Loucy (cell line): ENCODE measurements around the gene CACNA2D3.

Experiments used
- H2AFZ ChIP-seq: fragments of 200-600 bp; sonication (generic); 2 replicates; pipeline ENCODE4 v1.6.0; 2016; ENCODE audit warnings: antibody characterized with exemption, mild to moderate bottlenecking, low read length, moderate library complexity
- H3F3A ChIP-seq: fragments of 200-600 bp; 2 replicates; pipeline ENCODE4 v1.6.0; 2016; ENCODE audit warnings: antibody characterized with exemption, low read depth, mild to moderate bottlenecking
- H3K27me3 ChIP-seq: fragments of 200-600 bp; sonication (generic); 2 replicates; pipeline ENCODE4 v1.6.1; 2014; ENCODE audit warnings: low read length, mild to moderate bottlenecking; ENCODE audit not compliant: insufficient read depth, poor library complexity, severe bottlenecking
- H3K36me3 ChIP-seq: fragments of 200-600 bp; sonication (generic); 2 replicates; pipeline ENCODE4 v1.6.1; 2016; ENCODE audit warnings: low read length; ENCODE audit not compliant: insufficient read depth
- H3K4me1 ChIP-seq: fragments of 200-600 bp; sonication (generic); 2 replicates; pipeline ENCODE4 v1.5.1; 2014; ENCODE audit warnings: low read length, mild to moderate bottlenecking; ENCODE audit not compliant: insufficient read depth, poor library complexity, severe bottlenecking
- H3K4me2 ChIP-seq: fragments of 200-600 bp; sonication (generic); 2 replicates; pipeline ENCODE4 v1.6.0; 2014; ENCODE audit warnings: antibody characterized with exemption, low read length, low read depth, mild to moderate bottlenecking; ENCODE audit not compliant: poor library complexity, severe bottlenecking
- H3K4me3 ChIP-seq: fragments of 200-600 bp; sonication (generic); 2 replicates; pipeline ENCODE4 v1.5.1; 2014; ENCODE audit warnings: low read length, mild to moderate bottlenecking, mixed read lengths; ENCODE audit not compliant: poor library complexity, severe bottlenecking
- H3K79me2 ChIP-seq: fragments of 200-600 bp; sonication (generic); 2 replicates; pipeline ENCODE4 v1.6.1; 2014; ENCODE audit warnings: low read length; ENCODE audit not compliant: insufficient read depth
- H3K9ac ChIP-seq: fragments of 200-600 bp; sonication (generic); 2 replicates; pipeline ENCODE4 v1.6.0; 2014; ENCODE audit warnings: mild to moderate bottlenecking, low read depth, low read length, moderate library complexity; ENCODE audit not compliant: poor library complexity, severe bottlenecking
- H3K9me2 ChIP-seq: fragments of 200-600 bp; sonication (generic); replicated peaks from 2 replicates; pipeline ENCODE4 v1.6.1; 2016; ENCODE audit warnings: low read depth, low read length, mixed read lengths
- H3K9me3 ChIP-seq: fragments of 200-600 bp; sonication (generic); 2 replicates; pipeline ENCODE4 v1.6.1; 2014; ENCODE audit warnings: mild to moderate bottlenecking, antibody characterized with exemption, low read length, low read depth; ENCODE audit not compliant: insufficient read depth
- H4K20me1 ChIP-seq: fragments of 200-600 bp; sonication (generic); 2 replicates; pipeline ENCODE4 v1.6.0; 2014; ENCODE audit warnings: antibody characterized with exemption, low read length, mild to moderate bottlenecking; ENCODE audit not compliant: insufficient read depth, poor library complexity, severe bottlenecking
- EZH2phosphoT487 ChIP-seq: fragments of 200-600 bp; IDR thresholded peaks from 2 replicates; pipeline ENCODE4 v1.6.1; 2018; ENCODE audit warnings: antibody characterized with exemption, mild to moderate bottlenecking, moderate library complexity, borderline replicate concordance
- TF ChIP-seq, protein P1 (sequence below): fragments of 200-600 bp; sonication (generic); conservative IDR thresholded peaks from 2 replicates; pipeline ENCODE4 v1.5.1; 2014; ENCODE audit warnings: mild to moderate bottlenecking, antibody characterized with exemption, low read length

The CACNA2D3 gene

GRCh38 chr3:54901906-54902685 is 779.7 kb downstream of the CACNA2D3 start:
- H3K9me3 ChIP-seq = no peaks in the 10 kb centered on the region
- H2AFZ ChIP-seq = no peak overlapping the region
- TF ChIP-seq, protein P1, sequence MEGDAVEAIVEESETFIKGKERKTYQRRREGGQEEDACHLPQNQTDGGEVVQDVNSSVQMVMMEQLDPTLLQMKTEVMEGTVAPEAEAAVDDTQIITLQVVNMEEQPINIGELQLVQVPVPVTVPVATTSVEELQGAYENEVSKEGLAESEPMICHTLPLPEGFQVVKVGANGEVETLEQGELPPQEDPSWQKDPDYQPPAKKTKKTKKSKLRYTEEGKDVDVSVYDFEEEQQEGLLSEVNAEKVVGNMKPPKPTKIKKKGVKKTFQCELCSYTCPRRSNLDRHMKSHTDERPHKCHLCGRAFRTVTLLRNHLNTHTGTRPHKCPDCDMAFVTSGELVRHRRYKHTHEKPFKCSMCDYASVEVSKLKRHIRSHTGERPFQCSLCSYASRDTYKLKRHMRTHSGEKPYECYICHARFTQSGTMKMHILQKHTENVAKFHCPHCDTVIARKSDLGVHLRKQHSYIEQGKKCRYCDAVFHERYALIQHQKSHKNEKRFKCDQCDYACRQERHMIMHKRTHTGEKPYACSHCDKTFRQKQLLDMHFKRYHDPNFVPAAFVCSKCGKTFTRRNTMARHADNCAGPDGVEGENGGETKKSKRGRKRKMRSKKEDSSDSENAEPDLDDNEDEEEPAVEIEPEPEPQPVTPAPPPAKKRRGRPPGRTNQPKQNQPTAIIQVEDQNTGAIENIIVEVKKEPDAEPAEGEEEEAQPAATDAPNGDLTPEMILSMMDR = no peak

DNA sequence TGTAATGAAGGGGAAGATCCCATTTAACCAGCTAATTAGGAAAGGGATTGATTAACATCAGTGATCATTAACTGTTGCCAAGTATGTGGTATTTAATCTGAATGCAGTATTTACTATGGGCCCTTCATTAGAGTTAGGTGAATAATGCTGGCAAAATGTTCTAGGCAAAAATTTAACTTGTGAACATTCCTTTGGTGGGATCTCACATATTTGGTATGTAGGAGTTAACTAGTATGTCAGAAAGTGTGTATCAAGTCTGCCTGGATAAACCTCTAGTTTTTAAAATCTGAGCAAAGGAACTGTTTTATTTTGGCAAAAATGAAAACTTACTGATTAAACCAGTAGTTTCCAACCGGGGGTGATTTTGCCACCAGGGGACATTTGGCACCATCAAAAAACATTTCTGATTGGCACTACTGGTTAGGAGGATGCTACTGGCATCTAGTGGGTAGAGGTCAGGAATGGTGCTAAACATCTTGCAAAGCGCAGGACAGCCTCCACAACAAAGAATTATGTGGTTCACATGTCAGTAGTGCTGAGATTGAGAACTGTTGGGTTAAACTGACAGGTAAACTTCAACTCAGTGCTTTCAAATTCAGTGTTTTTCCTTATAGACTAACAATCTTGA is 783.0 kb downstream of the CACNA2D3 start:
- no peak overlapping the region for H3K4me3 ChIP-seq
- no peaks in the 10 kb centered on the region for H3K9me3 ChIP-seq
- H3K4me2 ChIP-seq = no peak overlapping the region
- TF ChIP-seq, protein P1 = 0 out of 2 replicates have a peak, but pooled peaks have one; percentile 9
- TF ChIP-seq EZH2phosphoT487 = no peak
- no peak overlapping the region for H2AFZ ChIP-seq
- no peaks in the 10 kb centered on the region for H3K4me1 ChIP-seq
- no peaks in the 10 kb centered on the region for H3K9me2 ChIP-seq
- H3K9ac ChIP-seq = no peak overlapping the region
- no peaks in the 10 kb centered on the region for H3K36me3 ChIP-seq
- H3K27me3 ChIP-seq = no peaks in the 10 kb centered on the region
- H4K20me1 ChIP-seq = no peaks in the 10 kb centered on the region
- H3F3A ChIP-seq = no peaks in the 10 kb centered on the region
- H3K79me2 ChIP-seq = no peaks in the 10 kb centered on the region

More at GRCh38 chr3:54901906-54902685, 779.7 kb downstream of the CACNA2D3 start:
- Histone ChIP-seq H4K20me1 (no peaks in the 10 kb centered on the region), H3K4me3 (no peak overlapping the region), H3K4me1 (no peaks in the 10 kb centered on the region), H3K9me2 (no peaks in the 10 kb centered on the region), H3K79me2 (no peaks in the 10 kb centered on the region), H3K27me3 (no peaks in the 10 kb centered on the region), H3F3A (no peaks in the 10 kb centered on the region), H3K9ac (no peak overlapping the region), H3K36me3 (no peaks in the 10 kb centered on the region), H3K4me2 (no peak overlapping the region)

- Histone ChIP-seq H3K4me2 (no peak overlapping the region), H3K27me3 (no peaks in the 10 kb centered on the region), H3K9ac (no peak overlapping the region), H3K36me3 (no peaks in the 10 kb centered on the region), H3F3A (no peaks in the 10 kb centered on the region), H3K9me2 (no peaks in the 10 kb centered on the region), H3K4me3 (no peak overlapping the region), H3K4me1 (no peaks in the 10 kb centered on the region), H2AFZ (no peak overlapping the region), H4K20me1 (no peaks in the 10 kb centered on the region), H3K79me2 (no peaks in the 10 kb centered on the region), H3K9me3 (no peaks in the 10 kb centered on the region)
- TF ChIP-seq EZH2phosphoT487 = no peak
- TF ChIP-seq, protein P1 = no peak
Measured at GRCh38 chr3:54905920-54906319, 783.6 kb downstream of the CACNA2D3 start.
